Gastroesophageal sphincter (tissue), 3 donors: Measurements from ENCODE around the gene ACTR3.

Experiments used
- CTCF ChIP-seq, 4 experiments: fragments of 200-600 bp in 2 of 4; fragments of 450-650 bp in 2 of 4; sonication (generic) in 1 of 4; IDR thresholded peaks; one replicate each; pipeline ENCODE4 v1.5.1; 2017 to 2019; ENCODE audit warnings: antibody characterized with exemption in 4 of 4, mild to moderate bottlenecking in 2 of 4, moderate library complexity in 2 of 4
- EP300 ChIP-seq: sonication (generic); formaldehyde crosslinking; IDR thresholded peaks from one replicate; pipeline ENCODE4 v1.6.1; 2017; ENCODE audit warnings: antibody characterized with exemption, mild to moderate bottlenecking
- POLR2A ChIP-seq, 2 donors: fragments of 450-650 bp; IDR thresholded peaks; one replicate each; pipeline ENCODE4 v1.6.1; 2017; ENCODE audit warnings: antibody characterized with exemption in 2 of 2, mild to moderate bottlenecking in 2 of 2, moderate library complexity in 1 of 2
- POLR2AphosphoS5 ChIP-seq: sonication (generic); formaldehyde crosslinking; IDR thresholded peaks from one replicate; pipeline ENCODE4 v1.6.1; 2017; ENCODE audit warnings: antibody characterized with exemption

GRCh38 chr2:114005110-114005783, 115.4 kb downstream of the ACTR3 start:
- TF ChIP-seq POLR2AphosphoS5 (no peak), CTCF (IDR thresholded peaks at IDR 0.05) (no peak), EP300 (no peak), POLR2A (IDR thresholded peaks at IDR 0.05) (no peak)
